ENCODE results near the gene EXOSC5.
A peak's percentile ranks its signal among the peaks of the same experiment; 100 is the strongest.

Gene EXOSC5

GRCh38 chr19:41341669-41342490 lies 55.3 kb downstream of the EXOSC5 start:
- DNase-seq = peak; percentile 86

- DNase-seq = no peak
Observed at GRCh38 chr19:41339936-41340335, 57.2 kb downstream of the EXOSC5 start.

All from DMS53 (cell line).